ENCODE data around the gene CACNA1G.

CACNA1G gene

DNA sequence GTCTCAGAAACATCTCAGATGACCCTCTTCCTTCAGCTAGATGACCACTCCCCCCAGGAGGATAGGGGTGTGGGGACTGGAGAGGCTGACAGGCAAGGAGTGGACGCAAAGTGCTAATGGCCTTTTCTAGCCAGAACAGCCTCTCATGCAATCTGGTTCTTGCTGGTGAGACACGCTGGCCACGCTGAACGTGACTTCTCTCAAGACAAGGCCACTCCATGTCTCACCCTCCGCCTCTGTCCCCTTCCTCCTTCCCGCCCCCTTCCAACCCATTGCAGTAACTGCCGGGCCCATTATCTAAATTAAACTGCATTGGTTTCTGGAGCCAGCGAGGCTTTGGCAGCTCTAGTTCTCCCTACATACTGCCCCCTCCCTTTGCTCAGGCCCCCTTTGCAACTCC is 9.5 kb downstream of the CACNA1G start:
- no peak for DNase-seq

DNA sequence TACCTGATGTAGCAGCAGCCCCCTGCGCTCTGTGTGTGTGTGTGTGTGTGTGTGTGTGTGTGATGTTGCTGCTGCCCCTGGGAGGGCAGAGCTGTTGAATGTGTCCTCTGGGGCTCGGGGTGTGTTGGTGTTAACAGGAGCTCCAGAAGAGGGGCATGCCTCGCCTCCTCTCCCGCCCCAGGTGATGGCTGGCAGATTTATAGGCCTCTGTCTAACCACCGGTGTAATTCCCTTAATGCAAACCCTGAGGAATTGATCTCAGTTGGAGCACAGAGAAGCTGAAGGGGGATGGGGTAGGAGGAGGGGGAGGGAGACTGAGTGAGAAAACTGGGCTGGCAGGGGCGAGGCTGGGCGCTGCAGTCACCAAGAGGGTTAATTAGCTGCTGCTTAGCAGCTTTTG is 10.0 kb downstream of the CACNA1G start:
- DNase-seq, result no peak

DNA sequence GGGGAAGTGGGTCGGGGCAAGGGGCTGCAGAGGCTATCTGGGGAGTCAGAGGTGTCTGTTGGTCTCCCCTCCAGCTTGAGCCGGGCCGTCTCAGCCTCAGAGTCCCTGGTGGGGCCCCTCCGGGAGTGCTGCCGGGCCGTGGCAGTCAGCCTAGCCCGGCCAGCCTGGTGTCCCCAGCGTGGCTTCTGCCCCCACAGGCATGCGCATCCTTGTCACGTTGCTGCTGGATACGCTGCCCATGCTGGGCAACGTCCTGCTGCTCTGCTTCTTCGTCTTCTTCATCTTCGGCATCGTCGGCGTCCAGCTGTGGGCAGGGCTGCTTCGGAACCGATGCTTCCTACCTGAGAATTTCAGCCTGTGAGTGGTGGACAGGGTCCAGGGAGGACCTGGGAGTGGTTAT is 11.2 kb downstream of the CACNA1G start:
- DNase-seq, result no peak

GRCh38 chr17:50572541-50572940 is 12.0 kb downstream of the CACNA1G start:
- no peak for DNase-seq

DNA sequence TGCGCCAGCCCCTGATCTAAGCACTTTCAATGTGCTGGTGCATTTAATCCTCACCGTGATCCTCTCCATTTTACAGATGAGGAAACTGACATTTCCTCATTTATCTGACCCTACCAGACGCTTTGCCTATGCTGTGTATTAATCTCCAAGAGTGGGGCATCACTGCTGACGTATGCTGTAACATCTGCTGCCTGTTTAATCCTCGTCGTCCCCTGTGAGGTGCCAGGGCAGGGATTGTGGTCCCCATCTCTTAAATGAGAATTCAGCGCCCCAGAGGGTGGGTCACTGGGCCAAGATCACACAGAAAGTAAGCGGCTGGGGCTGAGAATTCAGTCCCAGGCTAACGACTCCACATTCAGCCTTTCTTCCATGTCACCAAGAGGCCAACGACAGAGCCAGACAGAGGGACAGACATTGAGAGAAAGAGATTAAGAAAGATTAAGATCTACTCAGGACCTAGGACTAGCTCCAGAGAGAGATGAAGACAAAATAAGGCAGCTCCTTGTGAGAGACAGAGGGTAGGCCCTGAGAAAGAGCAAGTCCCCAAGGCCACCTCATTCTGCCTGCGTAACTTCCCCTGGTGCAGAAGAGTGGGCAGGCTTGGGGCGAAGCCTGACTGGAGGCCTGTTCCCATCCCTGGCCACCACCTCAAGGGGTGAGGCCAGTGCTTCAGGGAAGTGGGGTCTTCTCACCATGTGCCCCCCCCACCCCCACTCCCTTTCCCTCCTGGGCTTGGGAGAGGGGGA is 13.5 kb downstream of the CACNA1G start:
- no peak for DNase-seq

- DNase-seq, result peak; percentile 24
Measured at GRCh38 chr17:50575581-50576210, 15.2 kb downstream of the CACNA1G start.

- no peak for DNase-seq
Measured at GRCh38 chr17:50576864-50577263, 16.3 kb downstream of the CACNA1G start.

GRCh38 chr17:50577451-50577954 is 17.0 kb downstream of the CACNA1G start:
- DNase-seq, result no peak

DNA sequence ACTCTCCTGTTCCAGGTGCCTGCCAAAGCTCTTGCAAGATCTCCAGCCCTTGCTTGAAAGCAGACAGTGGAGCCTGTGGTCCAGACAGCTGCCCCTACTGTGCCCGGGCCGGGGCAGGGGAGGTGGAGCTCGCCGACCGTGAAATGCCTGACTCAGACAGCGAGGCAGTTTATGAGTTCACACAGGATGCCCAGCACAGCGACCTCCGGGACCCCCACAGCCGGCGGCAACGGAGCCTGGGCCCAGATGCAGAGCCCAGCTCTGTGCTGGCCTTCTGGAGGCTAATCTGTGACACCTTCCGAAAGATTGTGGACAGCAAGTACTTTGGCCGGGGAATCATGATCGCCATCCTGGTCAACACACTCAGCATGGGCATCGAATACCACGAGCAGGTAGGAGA is 17.7 kb downstream of the CACNA1G start:
- no peak for DNase-seq

GRCh38 chr17:50579399-50579798 is 18.9 kb downstream of the CACNA1G start:
- DNase-seq, result no peak

DNA sequence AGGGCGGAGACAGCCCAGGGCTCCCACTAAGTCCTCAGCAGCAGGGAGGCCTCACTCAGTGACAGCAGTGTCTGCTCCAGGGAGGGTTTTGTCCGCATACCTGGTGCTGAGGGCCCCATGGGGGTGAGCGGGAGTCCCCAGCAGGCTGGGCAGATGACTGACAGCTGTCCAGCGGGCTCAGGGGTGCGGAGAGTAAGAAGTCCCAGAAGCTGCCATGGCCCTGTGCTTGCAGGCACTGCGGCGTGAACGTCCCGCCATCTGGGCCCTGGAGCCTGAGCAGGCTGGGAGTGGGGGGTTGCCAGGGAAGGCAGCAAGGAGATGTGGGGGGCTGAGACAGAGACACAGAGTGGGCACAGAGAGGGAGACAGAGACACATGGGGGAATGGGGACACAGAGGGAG is 20.1 kb downstream of the CACNA1G start:
- DNase-seq, result no peak

DNA sequence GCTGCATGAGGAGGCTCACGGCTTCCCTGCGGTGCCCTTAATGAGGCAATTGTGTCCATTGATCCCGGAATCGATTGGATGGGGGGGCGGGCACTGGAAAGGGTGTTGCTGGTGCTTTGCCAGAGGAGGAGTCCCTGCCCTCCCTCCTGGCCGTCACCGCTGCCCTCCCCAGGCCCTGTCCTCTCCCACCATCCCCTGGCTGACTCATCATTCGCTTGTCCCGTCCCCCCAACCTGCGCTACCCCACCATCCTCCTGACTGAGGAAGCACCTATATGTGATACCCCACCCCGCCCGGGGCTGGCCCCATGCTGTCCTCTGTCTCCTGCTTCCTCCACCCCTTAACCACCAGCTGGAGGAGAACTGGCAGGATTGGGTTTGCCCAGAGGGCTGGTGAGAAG is 20.8 kb downstream of the CACNA1G start:
- DNase-seq, result no peak

GRCh38 chr17:50582741-50583140 is 22.2 kb downstream of the CACNA1G start:
- no peak for DNase-seq

- no peak for DNase-seq
Measured at GRCh38 chr17:50583641-50584040, 23.1 kb downstream of the CACNA1G start.

DNA sequence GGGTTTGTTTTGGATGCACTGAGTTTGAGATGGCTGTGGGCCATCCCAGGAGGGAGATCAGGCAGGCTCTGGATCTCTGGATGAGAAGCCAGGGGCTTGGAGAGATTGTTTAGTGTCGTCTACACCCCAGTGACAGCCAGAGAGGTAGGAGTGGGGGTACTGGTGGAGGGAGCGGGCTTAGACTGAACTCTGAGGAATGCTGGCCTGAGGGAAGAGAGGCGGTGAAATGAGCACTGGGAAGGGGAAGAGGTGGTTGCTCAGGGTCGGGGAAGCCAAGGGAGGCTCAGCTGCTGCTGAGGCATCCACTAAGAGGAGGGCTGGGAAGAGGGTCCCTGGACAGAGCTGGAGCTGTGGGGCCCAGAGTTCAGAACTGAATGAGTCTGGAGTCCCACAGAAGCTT is 23.6 kb downstream of the CACNA1G start:
- DNase-seq, result no peak

GRCh38 chr17:50584749-50585148 is 24.2 kb downstream of the CACNA1G start:
- DNase-seq, result no peak

DNA sequence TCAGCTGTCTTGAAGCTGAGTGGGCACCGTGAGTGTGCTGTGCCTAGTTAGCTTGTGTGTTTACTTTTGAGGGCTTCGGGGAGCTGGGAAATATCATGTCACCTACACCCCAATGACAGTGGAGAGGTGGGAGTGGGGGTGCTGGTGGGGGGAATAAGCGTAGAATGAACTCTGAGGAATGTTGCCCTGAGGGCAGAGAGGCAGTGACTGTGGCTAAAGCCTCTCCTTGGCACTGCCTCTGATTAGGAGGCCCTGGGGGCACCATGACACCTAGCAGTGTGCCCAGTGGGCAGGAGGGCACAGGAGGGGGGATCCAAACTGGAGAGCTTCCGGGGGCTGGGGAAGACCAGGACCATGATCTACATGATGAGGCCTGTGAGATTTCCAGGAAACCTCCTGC is 24.8 kb downstream of the CACNA1G start:
- no peak for DNase-seq

DNA sequence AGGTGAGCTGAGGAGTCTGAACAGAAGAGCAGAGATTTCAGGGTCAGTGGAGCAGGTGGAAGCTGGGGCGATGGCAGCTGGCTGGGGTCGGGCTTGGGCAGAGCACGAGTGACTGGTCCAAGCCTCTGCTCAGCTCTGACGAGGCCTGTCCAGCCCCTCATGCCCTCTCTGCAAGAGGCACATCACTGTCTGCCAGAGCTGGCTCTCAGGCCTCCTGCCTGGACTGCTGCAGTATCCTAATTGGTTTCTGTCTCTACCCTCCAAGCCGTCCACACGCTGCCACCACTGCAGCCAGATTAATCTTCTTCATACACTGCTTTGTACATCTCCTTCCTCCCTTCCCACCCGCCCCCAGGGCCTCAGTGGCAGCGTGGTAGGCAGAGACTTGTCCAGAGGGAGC is 25.4 kb downstream of the CACNA1G start:
- no peak for DNase-seq

GRCh38 chr17:50586421-50587247 is 26.1 kb downstream of the CACNA1G start:
- DNase-seq, result no peak

GRCh38 chr17:50587571-50587970 is 27.1 kb downstream of the CACNA1G start:
- DNase-seq, result no peak

DNA sequence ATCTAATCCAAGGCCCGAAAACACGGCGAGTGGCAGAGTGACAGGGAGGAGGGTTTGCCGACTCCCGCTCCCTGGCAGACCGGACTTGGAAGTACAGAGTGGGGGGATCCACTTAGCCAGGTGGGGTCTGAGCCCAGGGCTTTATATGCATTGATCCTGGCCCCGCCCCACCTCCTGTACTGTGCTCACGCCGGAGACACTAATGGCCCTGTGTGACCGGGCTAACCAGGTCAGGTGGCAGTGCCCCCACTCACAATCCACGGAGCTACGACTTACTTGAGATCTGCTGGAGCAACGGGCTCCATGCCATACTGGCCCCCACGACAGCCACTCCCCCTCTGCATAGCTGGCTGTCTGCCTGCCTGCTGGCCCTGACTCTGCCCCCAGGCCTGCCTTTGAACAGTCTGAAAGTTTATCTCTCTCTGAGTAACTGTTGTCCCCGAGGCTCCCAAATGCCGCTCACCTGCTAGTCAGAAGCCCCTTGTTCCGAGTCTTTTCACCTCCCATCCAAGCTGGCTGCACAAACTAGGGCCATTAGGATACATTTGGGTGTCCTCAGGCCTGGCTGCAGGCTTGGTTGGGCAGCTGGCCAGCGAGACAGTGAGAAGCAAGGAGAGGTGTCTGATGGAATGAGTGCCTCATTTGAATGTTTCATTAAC is 28.0 kb downstream of the CACNA1G start:
- DNase-seq, result no peak

DNA sequence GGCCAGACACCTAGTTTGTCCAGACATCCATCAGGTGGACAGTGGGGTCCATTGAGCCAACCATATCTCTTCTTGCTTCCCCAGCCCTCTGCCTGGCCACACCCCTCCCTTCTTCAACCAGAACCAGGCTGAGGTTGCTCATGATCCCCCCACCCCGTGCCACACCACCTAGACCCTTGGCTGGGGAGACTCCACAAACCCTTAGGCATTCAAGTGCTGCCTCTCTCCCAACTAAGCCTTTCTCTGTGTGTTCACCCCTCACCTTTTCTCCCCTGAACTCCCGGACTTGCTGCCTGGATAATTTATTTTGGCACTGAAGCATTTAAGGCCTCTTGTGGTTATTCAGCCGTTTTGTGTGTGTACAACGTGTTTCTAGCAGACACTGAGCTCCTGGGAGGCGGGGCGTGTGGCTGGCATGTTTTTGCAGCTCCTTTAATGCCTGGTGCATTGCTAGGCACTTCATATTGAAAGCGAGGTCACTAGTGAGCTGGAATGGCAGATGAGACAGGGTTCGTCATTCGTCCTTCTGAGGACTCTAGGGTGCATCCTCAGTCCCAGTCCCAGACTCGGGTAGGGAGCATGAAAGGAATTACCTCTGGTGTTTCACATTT is 28.7 kb downstream of the CACNA1G start:
- no peak for DNase-seq
